Panc1 (cell line): ENCODE measurements around the gene DNAJC30.

ENCODE experiments used
- CTCF ChIP-seq: fragments of 450-650 bp; IDR thresholded peaks from 2 replicates; pipeline ENCODE4 v1.5.1; 2017; ENCODE audit warnings: mild to moderate bottlenecking
- POLR2AphosphoS5 ChIP-seq: IDR thresholded peaks from 2 replicates; pipeline ENCODE4 v1.6.1; 2012; ENCODE audit warnings: mild to moderate bottlenecking, low read depth, low read length, moderate library complexity
- TCF7L2 ChIP-seq: IDR thresholded peaks from 2 replicates; pipeline ENCODE4 v1.6.1; 2011; ENCODE audit warnings: mild to moderate bottlenecking, low read depth, low read length, inconsistent platforms

- no peak for TF ChIP-seq CTCF
- no peak for TF ChIP-seq TCF7L2
- no peak for TF ChIP-seq POLR2AphosphoS5
These were observed 30.7 kb downstream of the DNAJC30 start for GRCh38 chr7:73652541-73652949.
